ENCODE data around the gene FYN. TPM values are rescaled to one million over a fixed set of nuclear protein-coding genes. Genes with fewer than 3 reads are reported as not detected.

Gene FYN
- total and polyA plus RNA-seq, 4 donors: 11.2 to 28.3 (median 19.7) TPM

- TF ChIP-seq HNF4A (conservative IDR thresholded peaks at IDR 0.05): no peak
- no peak for TF ChIP-seq RAD21 (IDR thresholded peaks at IDR 0.05)
Observed at GRCh38 chr6:111746983-111747382, 126.3 kb downstream of the FYN start (continued).

DNA sequence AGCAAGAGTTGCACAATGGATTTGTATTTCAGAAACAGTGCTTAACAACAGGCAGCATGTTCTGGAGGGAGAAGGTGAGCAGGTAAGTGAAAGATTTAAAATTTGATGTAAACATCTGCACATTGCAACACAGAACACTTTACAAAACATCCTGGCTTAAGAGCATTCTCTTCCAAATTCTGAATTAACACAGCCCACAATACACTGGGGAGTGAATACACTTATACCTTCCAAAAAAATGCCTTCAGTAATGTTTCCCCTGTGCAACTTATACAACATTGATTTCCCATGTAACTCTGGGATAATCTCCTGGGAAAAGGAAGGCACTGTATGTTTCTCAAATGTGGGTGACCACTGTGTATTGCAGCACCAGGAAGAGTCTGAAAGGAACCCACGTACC, 127.6 kb downstream of the FYN start:
- no peak for DNase-seq (ENCODE audit: low spot score)
- Histone ChIP-seq H3K9ac (ENCODE audit: low read depth in 1 of 2, low read length in 2 of 2) (no peak overlapping the region), H3K36me3 (ENCODE audit: control insufficient read depth in 4 of 4, insufficient read depth in 3 of 4, low read depth in 1 of 4, low read length in 3 of 4) (no peaks in the 10 kb centered on the region), H3K27ac (ENCODE audit: low read depth in 1 of 2, low read length in 2 of 2) (no peak overlapping the region), H3K4me1 (ENCODE audit: control insufficient read depth in 4 of 4, insufficient read depth in 4 of 4, low read length in 3 of 4) (peaks cover 0 to 2% (median 0%) of the 10 kb centered on the region in 4 donors), H3K4me3 (ENCODE audit: low read depth in 1 of 3, low read length in 3 of 3) (no peak overlapping the region), H3K9me3 (ENCODE audit: control insufficient read depth in 4 of 4, low read length in 3 of 4) (no peaks in the 10 kb centered on the region), H3K27me3 (ENCODE audit: control insufficient read depth in 4 of 4, insufficient read depth in 4 of 4, low read length in 3 of 4) (no peaks in the 10 kb centered on the region)
- TF ChIP-seq ZBTB33 (IDR thresholded peaks at IDR 0.05) (no peak), SP1 (IDR thresholded peaks at IDR 0.05) (no peak), TAF1 (conservative IDR thresholded peaks at IDR 0.05) (no peak), RXRA (IDR thresholded peaks at IDR 0.05) (no peak), YY1 (IDR thresholded peaks at IDR 0.05) (no peak), JUND (IDR thresholded peaks at IDR 0.05) (no peak), GABPA (IDR thresholded peaks at IDR 0.05 in 1 of 2, conservative IDR thresholded peaks at IDR 0.05 in 1 of 2) (no peak), CTCF (IDR thresholded peaks at IDR 0.05; ENCODE audit: low read depth, low read length, missing input control) (no peak), RAD21 (IDR thresholded peaks at IDR 0.05) (no peak), FOXA1 (IDR thresholded peaks at IDR 0.05) (no peak), HNF4A (conservative IDR thresholded peaks at IDR 0.05) (no peak), HNF4G (IDR thresholded peaks at IDR 0.05) (no peak), EGR1 (IDR thresholded peaks at IDR 0.05; ENCODE audit: low read depth in 2 of 2) (no peak), FOXA2 (IDR thresholded peaks at IDR 0.05) (no peak), ATF3 (IDR thresholded peaks at IDR 0.05) (no peak), REST (IDR thresholded peaks at IDR 0.05) (no peak)
- TF ChIP-seq, protein P1, sequence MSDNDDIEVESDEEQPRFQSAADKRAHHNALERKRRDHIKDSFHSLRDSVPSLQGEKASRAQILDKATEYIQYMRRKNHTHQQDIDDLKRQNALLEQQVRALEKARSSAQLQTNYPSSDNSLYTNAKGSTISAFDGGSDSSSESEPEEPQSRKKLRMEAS (IDR thresholded peaks at IDR 0.05): no peak
- 80% methylated on average over 1 of the region's 1 CpG for WGBS
